Mucosa of stomach (tissue), 1 donor: Measurements from ENCODE around the gene CACNA1H.

Experiments used
- H3K27me3 ChIP-seq: one replicate; pipeline ENCODE4 v1.7.0; 2013; ENCODE audit warnings: mild to moderate bottlenecking, low read length; ENCODE audit not compliant: control insufficient read depth, insufficient read depth
- H3K36me3 ChIP-seq: one replicate; pipeline ENCODE4 v1.7.0; 2013; ENCODE audit warnings: low read length; ENCODE audit not compliant: control insufficient read depth, insufficient read depth
- H3K4me1 ChIP-seq: one replicate; pipeline ENCODE4 v1.7.0; 2013; ENCODE audit warnings: mild to moderate bottlenecking, low read length; ENCODE audit not compliant: control insufficient read depth, insufficient read depth
- H3K4me3 ChIP-seq: one replicate; pipeline ENCODE4 v1.7.0; 2013; ENCODE audit warnings: low read length
- H3K9ac ChIP-seq: one replicate; pipeline ENCODE4 v1.7.0; 2013; ENCODE audit warnings: mild to moderate bottlenecking, low read length, moderate library complexity
- H3K9me3 ChIP-seq: one replicate; pipeline ENCODE4 v1.7.0; 2013; ENCODE audit warnings: mild to moderate bottlenecking, low read length, moderate library complexity; ENCODE audit not compliant: control insufficient read depth
- donor health status: Pancreatic carcinoma.

CACNA1H gene

GRCh38 chr16:1146409-1146808 lies 6.5 kb upstream of the CACNA1H start:
- Histone ChIP-seq H3K9me3 (no peaks in the 10 kb centered on the region), H3K27me3 (peaks cover 2% of the 10 kb centered on the region), H3K36me3 (no peaks in the 10 kb centered on the region), H3K9ac (no peak overlapping the region), H3K4me3 (no peak overlapping the region), H3K4me1 (no peaks in the 10 kb centered on the region)

GRCh38 chr16:1147027-1147426 lies 5.9 kb upstream of the CACNA1H start:
- Histone ChIP-seq H3K36me3 (no peaks in the 10 kb centered on the region), H3K9ac (no peak overlapping the region), H3K27me3 (peaks cover 5% of the 10 kb centered on the region), H3K9me3 (no peaks in the 10 kb centered on the region), H3K4me1 (no peaks in the 10 kb centered on the region), H3K4me3 (no peak overlapping the region)

- H3K27me3 ChIP-seq = peaks cover 14% of the 10 kb centered on the region
- no peak overlapping the region for H3K9ac ChIP-seq
- H3K9me3 ChIP-seq = no peaks in the 10 kb centered on the region
- H3K36me3 ChIP-seq = no peaks in the 10 kb centered on the region
- no peak overlapping the region for H3K4me3 ChIP-seq
- peaks cover 1% of the 10 kb centered on the region for H3K4me1 ChIP-seq
Measured at GRCh38 chr16:1149101-1149636, 3.7 kb upstream of the CACNA1H start.

- H3K9ac ChIP-seq = no peak overlapping the region
- no peak overlapping the region for H3K4me3 ChIP-seq
- H3K9me3 ChIP-seq = no peaks in the 10 kb centered on the region
- peaks cover 28% of the 10 kb centered on the region for H3K27me3 ChIP-seq
- peaks cover 15% of the 10 kb centered on the region for H3K4me1 ChIP-seq
- no peaks in the 10 kb centered on the region for H3K36me3 ChIP-seq
Measured at GRCh38 chr16:1150511-1150982, 2.4 kb upstream of the CACNA1H start.

DNA sequence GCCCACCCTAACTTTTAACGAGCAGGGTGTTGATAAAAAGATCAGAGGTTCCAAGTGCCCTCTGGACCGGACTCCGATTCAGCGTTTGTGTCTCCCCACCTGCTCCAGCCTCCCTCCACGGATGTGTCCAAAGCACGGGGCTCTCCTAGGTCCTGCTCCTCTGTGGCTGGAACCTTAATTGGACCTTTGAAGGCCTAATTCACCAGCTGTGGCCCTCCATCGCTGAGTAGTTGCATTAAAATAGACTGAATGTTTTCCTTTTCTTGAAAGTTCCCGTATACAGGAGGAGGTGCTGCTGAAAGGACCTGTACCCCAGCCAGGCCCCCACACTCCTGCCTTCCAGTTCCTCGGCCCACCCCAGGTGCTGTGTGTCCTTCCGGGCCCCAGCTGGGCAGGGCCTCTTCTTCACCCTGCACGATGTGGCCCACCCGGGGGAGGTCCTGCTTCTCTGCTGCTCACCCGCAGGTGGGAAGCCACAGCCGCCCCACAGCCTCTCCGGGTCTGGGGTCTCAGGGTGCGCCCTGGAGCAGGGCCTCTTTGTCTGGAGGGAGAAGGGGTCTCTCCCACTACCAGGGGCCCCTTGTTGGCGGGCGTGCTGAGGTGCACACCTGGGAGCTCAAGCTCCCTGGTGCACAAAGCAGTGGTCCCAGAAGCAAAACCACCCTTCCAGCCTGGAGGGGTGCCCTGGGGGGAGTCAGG lies 1.3 kb upstream of the CACNA1H start:
- no peaks in the 10 kb centered on the region for H3K36me3 ChIP-seq
- H3K27me3 ChIP-seq = peaks cover 37% of the 10 kb centered on the region

GRCh38 chr16:1152123-1152638 lies 725 bp upstream of the CACNA1H start:
- Histone ChIP-seq H3K36me3 (no peaks in the 10 kb centered on the region), H3K9me3 (no peaks in the 10 kb centered on the region), H3K4me1 (peaks cover 20% of the 10 kb centered on the region), H3K9ac (no peak overlapping the region), H3K4me3 (no peak overlapping the region), H3K27me3 (peaks cover 37% of the 10 kb centered on the region)

More for the DNA sequence above, 1.3 kb upstream of the CACNA1H start:
- no peaks in the 10 kb centered on the region for H3K9me3 ChIP-seq
- H3K4me3 ChIP-seq = no peak overlapping the region
- H3K4me1 ChIP-seq = peaks cover 20% of the 10 kb centered on the region
- H3K9ac ChIP-seq = no peak overlapping the region

GRCh38 chr16:1153480-1154160 lies 714 bp downstream of the CACNA1H start:
- H3K36me3 ChIP-seq = no peaks in the 10 kb centered on the region
- peaks cover 41% of the 10 kb centered on the region for H3K27me3 ChIP-seq
- no peak overlapping the region for H3K4me3 ChIP-seq
- H3K9ac ChIP-seq = no peak overlapping the region
- no peaks in the 10 kb centered on the region for H3K9me3 ChIP-seq
- H3K4me1 ChIP-seq = peaks cover 25% of the 10 kb centered on the region

DNA sequence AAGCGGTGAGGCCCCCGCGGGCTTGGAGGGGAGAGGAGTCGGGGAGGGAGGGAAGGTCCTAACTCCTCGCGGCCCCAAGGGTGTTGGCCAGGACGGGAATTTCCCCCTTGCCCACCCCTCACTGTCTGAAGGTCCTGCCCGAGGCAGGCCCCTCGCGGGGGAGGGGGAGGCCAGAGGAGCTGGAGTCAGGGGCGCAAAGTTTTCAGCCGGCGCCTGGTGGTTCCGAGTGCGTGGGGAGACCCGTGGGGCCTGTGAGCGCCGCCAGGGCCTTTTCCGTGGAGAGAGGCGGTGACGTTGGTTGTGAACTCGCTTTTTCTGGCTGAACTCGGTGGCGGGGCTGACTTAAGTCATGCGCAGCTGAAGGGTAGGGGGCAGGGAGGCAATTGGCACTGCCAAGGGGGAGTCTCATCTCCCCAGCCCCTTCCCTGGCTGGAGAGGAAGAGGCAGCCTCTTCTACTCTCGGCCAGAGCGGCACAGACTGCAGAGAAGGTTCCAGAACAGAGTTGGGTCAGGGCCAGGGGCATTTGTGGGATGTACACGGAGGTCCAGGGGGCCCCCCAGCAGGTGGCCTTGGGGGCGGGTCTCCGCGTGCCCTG lies 1.5 kb downstream of the CACNA1H start:
- H3K4me3 ChIP-seq = no peak overlapping the region
- H3K27me3 ChIP-seq = peaks cover 47% of the 10 kb centered on the region
- H3K9ac ChIP-seq = peak overlapping the region; percentile 39

DNA sequence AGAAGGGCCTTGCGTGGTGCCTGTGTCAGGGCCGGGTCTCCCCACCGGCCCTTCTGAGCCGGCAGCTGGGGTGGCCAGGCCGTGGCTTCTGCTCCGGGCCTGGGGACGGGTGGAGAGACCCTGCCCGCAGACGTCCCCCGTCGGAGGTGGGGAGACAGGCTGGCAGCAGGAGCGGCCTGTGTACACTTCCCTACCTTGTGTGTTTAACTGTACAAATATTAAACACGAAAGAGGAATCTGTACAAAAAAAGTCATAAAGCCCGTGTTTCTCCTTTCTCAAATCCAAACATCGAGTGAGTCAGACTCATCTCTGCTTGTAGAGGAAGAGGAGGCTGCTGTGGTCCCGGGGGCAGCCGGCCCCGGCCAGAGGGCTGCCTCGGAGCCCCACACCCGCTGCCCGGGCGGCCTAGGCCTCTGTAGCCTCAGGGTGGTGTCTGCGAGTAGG lies 2.0 kb downstream of the CACNA1H start:
- H3K4me1 ChIP-seq = peaks cover 25% of the 10 kb centered on the region
- H3K9ac ChIP-seq = peak overlapping the region; percentile 39
- H3K36me3 ChIP-seq = no peaks in the 10 kb centered on the region
- peaks cover 52% of the 10 kb centered on the region for H3K27me3 ChIP-seq
- H3K9me3 ChIP-seq = no peaks in the 10 kb centered on the region
- no peak overlapping the region for H3K4me3 ChIP-seq

More for the DNA sequence above, 1.5 kb downstream of the CACNA1H start:
- Histone ChIP-seq H3K9me3 (no peaks in the 10 kb centered on the region), H3K4me1 (peaks cover 25% of the 10 kb centered on the region), H3K36me3 (no peaks in the 10 kb centered on the region)

- peak overlapping the region; percentile 39 for H3K9ac ChIP-seq
- peaks cover 56% of the 10 kb centered on the region for H3K27me3 ChIP-seq
- H3K9me3 ChIP-seq = no peaks in the 10 kb centered on the region
- H3K36me3 ChIP-seq = no peaks in the 10 kb centered on the region
- H3K4me1 ChIP-seq = peaks cover 25% of the 10 kb centered on the region
- no peak overlapping the region for H3K4me3 ChIP-seq
Measured at GRCh38 chr16:1155353-1156054, 2.6 kb downstream of the CACNA1H start.

GRCh38 chr16:1156055-1156982 lies 3.4 kb downstream of the CACNA1H start:
- no peaks in the 10 kb centered on the region for H3K36me3 ChIP-seq
- no peak overlapping the region for H3K4me3 ChIP-seq
- no peaks in the 10 kb centered on the region for H3K9me3 ChIP-seq
- H3K9ac ChIP-seq = no peak overlapping the region
- peaks cover 56% of the 10 kb centered on the region for H3K27me3 ChIP-seq
- peaks cover 25% of the 10 kb centered on the region for H3K4me1 ChIP-seq
